ENCODE data around the gene SLC22A17.

The SLC22A17 gene

GRCh38 chr14:23380976-23381375 lies 28.3 kb upstream of the SLC22A17 start:
- DNase-seq = no peak

- DNase-seq = no peak
Measured at GRCh38 chr14:23380197-23380914, 27.7 kb upstream of the SLC22A17 start.

GRCh38 chr14:23379366-23380196 lies 26.9 kb upstream of the SLC22A17 start:
- peak; percentile 9 to 41 for DNase-seq

GRCh38 chr14:23378612-23379220 lies 26.0 kb upstream of the SLC22A17 start:
- DNase-seq = no peak

GRCh38 chr14:23377573-23378563 lies 25.2 kb upstream of the SLC22A17 start:
- DNase-seq = no peak

GRCh38 chr14:23377198-23377550 lies 24.5 kb upstream of the SLC22A17 start:
- DNase-seq = no peak

GRCh38 chr14:23376482-23377197 lies 24.0 kb upstream of the SLC22A17 start, which contains the start of gene CMTM5:
TSS of gene CMTM5 (plus strand) at chr14:23377046. CDS start at chr14:23377252, 206 bp downstream.
- no peak for DNase-seq

- no peak for DNase-seq
Measured at GRCh38 chr14:23375527-23376251, 23.0 kb upstream of the SLC22A17 start.

GRCh38 chr14:23373041-23373440 lies 20.4 kb upstream of the SLC22A17 start:
- DNase-seq = no peak

GRCh38 chr14:23372509-23372908 lies 19.8 kb upstream of the SLC22A17 start, which contains the start of gene IL25:
TSS of gene IL25 (plus strand) at chr14:23372809.
- DNase-seq = no peak

GRCh38 chr14:23371865-23372264 lies 19.2 kb upstream of the SLC22A17 start:
- DNase-seq = no peak

GRCh38 chr14:23370221-23370620 lies 17.5 kb upstream of the SLC22A17 start:
- no peak for DNase-seq

GRCh38 chr14:23366426-23366921 lies 13.8 kb upstream of the SLC22A17 start:
- no peak for DNase-seq

GRCh38 chr14:23365732-23366425 lies 13.2 kb upstream of the SLC22A17 start:
- no peak for DNase-seq

GRCh38 chr14:23365036-23365731 lies 12.5 kb upstream of the SLC22A17 start, which contains the start of gene EFS:
TSS of gene EFS (minus strand) at chr14:23365172. CDS start at chr14:23365025, 147 bp downstream.
- DNase-seq = no peak

GRCh38 chr14:23364164-23365035 lies 11.7 kb upstream of the SLC22A17 start:
- DNase-seq = no peak

GRCh38 chr14:23362200-23362599 lies 9.5 kb upstream of the SLC22A17 start:
- no peak for DNase-seq

GRCh38 chr14:23361763-23362162 lies 9.1 kb upstream of the SLC22A17 start:
- no peak for DNase-seq

All from NCI-H1930 (cell line).